ENCODE data around the gene ABHD14A.

DNA sequence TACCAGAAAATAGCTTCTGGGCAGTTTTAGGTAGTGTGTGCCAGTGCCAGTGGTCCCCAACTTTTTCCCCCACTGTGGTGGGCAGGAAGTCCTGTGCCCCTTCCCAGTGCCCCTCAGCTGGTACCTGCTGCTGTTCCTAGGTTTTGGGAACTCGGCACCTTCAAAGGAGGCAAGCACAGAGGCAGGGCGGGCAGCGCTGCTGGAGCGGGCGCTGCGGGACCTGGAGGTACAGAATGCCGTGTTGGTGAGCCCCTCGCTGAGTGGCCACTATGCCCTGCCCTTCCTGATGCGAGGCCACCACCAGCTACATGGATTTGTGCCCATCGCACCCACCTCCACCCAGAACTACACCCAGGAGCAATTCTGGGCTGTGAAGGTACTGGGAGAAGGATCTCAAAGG is 5.4 kb downstream of the ABHD14A start:
- TF ChIP-seq, protein P1, sequence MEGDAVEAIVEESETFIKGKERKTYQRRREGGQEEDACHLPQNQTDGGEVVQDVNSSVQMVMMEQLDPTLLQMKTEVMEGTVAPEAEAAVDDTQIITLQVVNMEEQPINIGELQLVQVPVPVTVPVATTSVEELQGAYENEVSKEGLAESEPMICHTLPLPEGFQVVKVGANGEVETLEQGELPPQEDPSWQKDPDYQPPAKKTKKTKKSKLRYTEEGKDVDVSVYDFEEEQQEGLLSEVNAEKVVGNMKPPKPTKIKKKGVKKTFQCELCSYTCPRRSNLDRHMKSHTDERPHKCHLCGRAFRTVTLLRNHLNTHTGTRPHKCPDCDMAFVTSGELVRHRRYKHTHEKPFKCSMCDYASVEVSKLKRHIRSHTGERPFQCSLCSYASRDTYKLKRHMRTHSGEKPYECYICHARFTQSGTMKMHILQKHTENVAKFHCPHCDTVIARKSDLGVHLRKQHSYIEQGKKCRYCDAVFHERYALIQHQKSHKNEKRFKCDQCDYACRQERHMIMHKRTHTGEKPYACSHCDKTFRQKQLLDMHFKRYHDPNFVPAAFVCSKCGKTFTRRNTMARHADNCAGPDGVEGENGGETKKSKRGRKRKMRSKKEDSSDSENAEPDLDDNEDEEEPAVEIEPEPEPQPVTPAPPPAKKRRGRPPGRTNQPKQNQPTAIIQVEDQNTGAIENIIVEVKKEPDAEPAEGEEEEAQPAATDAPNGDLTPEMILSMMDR (IDR thresholded peaks at IDR 0.05 in 8 of 11, conservative IDR thresholded peaks at IDR 0.05 in 3 of 11) = no peak
- TF ChIP-seq POLR2A (IDR thresholded peaks at IDR 0.05) (no peak), POLR2AphosphoS5 (IDR thresholded peaks at IDR 0.05) (no peak)

Data from spleen (tissue), 7 donors.